ENCODE data around the gene CENPT.
"Not testable (repeated sequence)": the region's sequence is repeated elsewhere in the genome, so short reads cannot be mapped to it uniquely, and the experiment has no call there.

CENPT gene

DNA sequence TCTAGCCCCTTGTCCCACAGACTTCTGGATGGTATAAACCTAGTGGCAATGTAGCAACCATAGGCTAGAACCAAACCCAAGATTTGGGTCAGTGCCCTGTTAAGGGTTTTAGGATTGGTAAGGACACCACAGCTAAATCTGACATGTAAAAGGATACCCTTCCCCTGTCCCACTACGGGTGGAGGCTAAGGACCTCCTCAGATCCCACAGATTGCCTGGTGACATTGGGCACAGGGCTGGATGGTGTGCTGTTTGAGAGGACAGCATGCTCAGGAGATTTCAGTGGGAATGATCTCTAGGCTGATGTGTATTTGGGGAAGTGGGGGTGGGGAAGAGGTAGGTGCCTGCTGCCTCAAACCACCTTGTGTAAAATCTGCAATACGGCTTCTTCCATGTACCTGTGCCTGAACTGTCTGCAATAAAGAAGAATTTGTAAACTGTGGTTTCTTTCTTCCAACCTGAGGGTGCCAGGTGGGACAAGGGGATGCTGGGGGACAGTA, 24.7 kb upstream of the CENPT start:
- DNase-seq = peak in 1 of 3 donors; percentile 12
- H3K4me1 ChIP-seq (ENCODE audit: control extremely low read depth in 1 of 4, control insufficient read depth in 4 of 4, insufficient read depth in 4 of 4, low read length in 3 of 4) = peaks cover 7 to 33% (median 27%) of the 10 kb centered on the region in 4 experiments
- no peaks in the 10 kb centered on the region for H3K27me3 ChIP-seq (replicated peaks in 2 of 5; ENCODE audit: control insufficient read depth in 4 of 5, insufficient read depth in 5 of 5, low read length in 4 of 5)
- H3K36me3 ChIP-seq (ENCODE audit: control insufficient read depth in 4 of 4, insufficient read depth in 4 of 4, low read length in 3 of 4) = peaks cover 9 to 61% (median 35%) of the 10 kb centered on the region in 4 experiments
- WGBS (ENCODE audit: insufficient coverage) = 11% methylated on average over 1 of the region's 2 CpGs
- H3K4me3 ChIP-seq (ENCODE audit: control insufficient read depth in 1 of 7, extremely low read depth in 1 of 7, insufficient read depth in 4 of 7, low read depth in 2 of 7, low read length in 6 of 7) = peak overlapping the region in 6 of 7 experiments; percentile 83 to 98 (median 90)
- ChIA-PET CTCF (interaction anchor here (0.8 to 18.2 kb wide), 6 partner anchors 8 to 57 kb away, joined by 3 to 155 read pairs (median 4); partner anchors contain the start of genes CENPT and NUTF2), POLR2A (no interaction called here)
- peak overlapping the region; percentile 56 to 91 for H3K27ac ChIP-seq (ENCODE audit: insufficient read depth in 1 of 2, low read depth in 1 of 2, low read length in 2 of 2, poor library complexity in 1 of 2, severe bottlenecking in 2 of 2)
- no peaks in the 10 kb centered on the region for H3K9me3 ChIP-seq (ENCODE audit: control extremely low read depth in 1 of 5, control insufficient read depth in 4 of 5, insufficient read depth in 2 of 5, low read depth in 1 of 5, low read length in 4 of 5)

- no peak for DNase-seq
- Histone ChIP-seq H3K36me3 (ENCODE audit: control insufficient read depth in 4 of 4, insufficient read depth in 4 of 4, low read length in 3 of 4) (peaks cover 2 to 57% (median 30%) of the 10 kb centered on the region in 4 experiments), H3K27me3 (replicated peaks in 2 of 5; ENCODE audit: control insufficient read depth in 4 of 5, insufficient read depth in 5 of 5, low read length in 4 of 5) (no peaks in the 10 kb centered on the region), H3K4me1 (ENCODE audit: control extremely low read depth in 1 of 4, control insufficient read depth in 4 of 4, insufficient read depth in 4 of 4, low read length in 3 of 4) (peaks cover 7 to 33% (median 27%) of the 10 kb centered on the region in 4 experiments), H3K4me3 (ENCODE audit: control insufficient read depth in 1 of 7, extremely low read depth in 1 of 7, insufficient read depth in 4 of 7, low read depth in 2 of 7, low read length in 6 of 7) (no peak overlapping the region), H3K27ac (ENCODE audit: insufficient read depth in 1 of 2, low read depth in 1 of 2, low read length in 2 of 2, poor library complexity in 1 of 2, severe bottlenecking in 2 of 2) (no peak overlapping the region), H3K9me3 (ENCODE audit: control extremely low read depth in 1 of 5, control insufficient read depth in 4 of 5, insufficient read depth in 2 of 5, low read depth in 1 of 5, low read length in 4 of 5) (no peaks in the 10 kb centered on the region)
- WGBS (ENCODE audit: insufficient coverage) = 100% methylated on average over 3 of the region's 3 CpGs
- ChIA-PET POLR2A (no interaction called here), CTCF (interaction anchor here (0.8 to 18.2 kb wide), 9 partner anchors 9 to 66 kb away, joined by 3 to 155 read pairs (median 4); partner anchors contain the start of genes CENPT and NUTF2)
Observed at GRCh38 chr16:67871256-67871655, 23.8 kb upstream of the CENPT start.

DNA sequence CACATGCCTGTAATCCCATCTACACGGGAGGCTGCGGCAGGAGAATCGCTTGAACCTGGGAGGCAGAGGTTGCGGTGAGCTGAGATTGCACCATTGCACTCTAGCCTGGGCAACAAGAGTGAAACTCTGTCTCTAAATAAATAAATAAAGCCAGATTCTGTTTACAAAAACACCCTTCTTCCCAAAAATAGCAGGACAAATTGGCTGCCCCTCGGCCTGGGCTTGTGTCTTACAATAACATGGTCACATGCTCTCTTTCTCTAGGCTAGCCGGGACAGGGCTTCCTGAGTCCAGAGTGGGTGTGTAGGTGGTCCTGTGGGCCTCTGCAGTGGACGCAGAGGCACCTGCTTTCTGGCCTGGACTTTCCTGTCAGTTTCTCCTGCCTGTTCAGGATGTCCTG, 22.2 kb upstream of the CENPT start:
- peaks cover 2 to 58% (median 33%) of the 10 kb centered on the region in 4 experiments for H3K36me3 ChIP-seq (ENCODE audit: control insufficient read depth in 4 of 4, insufficient read depth in 4 of 4, low read length in 3 of 4)
- CTCF ChIA-PET = interaction anchor here (0.7 to 18.2 kb wide), 8 partner anchors 10 to 202 kb away, joined by 3 to 155 read pairs (median 4); partner anchors contain the start of genes CENPT and NUTF2
- DNase-seq = no peak
- H3K27ac ChIP-seq (ENCODE audit: insufficient read depth in 1 of 2, low read depth in 1 of 2, low read length in 2 of 2, poor library complexity in 1 of 2, severe bottlenecking in 2 of 2) = no peak overlapping the region
- peaks cover 7 to 32% (median 22%) of the 10 kb centered on the region in 4 experiments for H3K4me1 ChIP-seq (ENCODE audit: control extremely low read depth in 1 of 4, control insufficient read depth in 4 of 4, insufficient read depth in 4 of 4, low read length in 3 of 4)
- H3K9me3 ChIP-seq (ENCODE audit: control extremely low read depth in 1 of 5, control insufficient read depth in 4 of 5, insufficient read depth in 2 of 5, low read depth in 1 of 5, low read length in 4 of 5) = no peaks in the 10 kb centered on the region
- H3K4me3 ChIP-seq (ENCODE audit: control insufficient read depth in 1 of 7, extremely low read depth in 1 of 7, insufficient read depth in 4 of 7, low read depth in 2 of 7, low read length in 6 of 7) = no peak overlapping the region
- 95% methylated on average over 7 of the region's 7 CpGs for WGBS (ENCODE audit: insufficient coverage)
- POLR2A ChIA-PET = no interaction called here
- H3K27me3 ChIP-seq (replicated peaks in 2 of 5; ENCODE audit: control insufficient read depth in 4 of 5, insufficient read depth in 5 of 5, low read length in 4 of 5) = no peaks in the 10 kb centered on the region

DNA sequence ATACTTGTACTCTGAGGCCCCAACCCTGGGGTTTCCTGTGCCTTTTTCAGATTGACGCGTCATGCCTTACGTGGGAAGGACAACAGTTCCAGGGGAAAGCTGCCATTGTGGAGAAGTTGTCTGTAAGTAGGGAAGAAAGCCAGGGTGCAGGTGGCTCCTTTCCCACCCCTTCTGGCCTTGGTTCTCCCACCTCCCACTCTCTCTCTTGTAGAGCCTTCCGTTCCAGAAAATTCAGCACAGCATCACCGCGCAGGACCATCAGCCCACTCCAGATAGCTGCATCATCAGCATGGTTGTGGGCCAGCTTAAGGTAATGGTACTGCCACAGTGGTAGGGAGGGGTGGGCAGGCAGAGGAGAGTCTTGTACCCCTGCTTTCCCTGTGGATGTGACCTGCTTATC, 20.8 kb upstream of the CENPT start:
- H3K27ac ChIP-seq (ENCODE audit: insufficient read depth in 1 of 2, low read depth in 1 of 2, low read length in 2 of 2, poor library complexity in 1 of 2, severe bottlenecking in 2 of 2) = peak overlapping the region in 1 of 2 experiments; percentile 8
- H3K4me3 ChIP-seq (ENCODE audit: control insufficient read depth in 1 of 7, extremely low read depth in 1 of 7, insufficient read depth in 4 of 7, low read depth in 2 of 7, low read length in 6 of 7) = no peak overlapping the region
- CTCF ChIA-PET = interaction anchor here (0.9 to 18.2 kb wide), 8 partner anchors 11 to 347 kb away, joined by 3 to 155 read pairs (median 5); partner anchors contain the start of genes CENPT and NUTF2
- no peaks in the 10 kb centered on the region for H3K9me3 ChIP-seq (ENCODE audit: control extremely low read depth in 1 of 5, control insufficient read depth in 4 of 5, insufficient read depth in 2 of 5, low read depth in 1 of 5, low read length in 4 of 5)
- POLR2A ChIA-PET = no interaction called here
- peaks cover 0 to 19% (median 8%) of the 10 kb centered on the region in 4 experiments for H3K4me1 ChIP-seq (ENCODE audit: control extremely low read depth in 1 of 4, control insufficient read depth in 4 of 4, insufficient read depth in 4 of 4, low read length in 3 of 4)
- WGBS (ENCODE audit: insufficient coverage) = 98% methylated on average over 6 of the region's 6 CpGs
- no peaks in the 10 kb centered on the region for H3K27me3 ChIP-seq (replicated peaks in 2 of 5; ENCODE audit: control insufficient read depth in 4 of 5, insufficient read depth in 5 of 5, low read length in 4 of 5)
- no peak for DNase-seq
- peaks cover 2 to 62% (median 34%) of the 10 kb centered on the region in 4 experiments for H3K36me3 ChIP-seq (ENCODE audit: control insufficient read depth in 4 of 4, insufficient read depth in 4 of 4, low read length in 3 of 4)

DNA sequence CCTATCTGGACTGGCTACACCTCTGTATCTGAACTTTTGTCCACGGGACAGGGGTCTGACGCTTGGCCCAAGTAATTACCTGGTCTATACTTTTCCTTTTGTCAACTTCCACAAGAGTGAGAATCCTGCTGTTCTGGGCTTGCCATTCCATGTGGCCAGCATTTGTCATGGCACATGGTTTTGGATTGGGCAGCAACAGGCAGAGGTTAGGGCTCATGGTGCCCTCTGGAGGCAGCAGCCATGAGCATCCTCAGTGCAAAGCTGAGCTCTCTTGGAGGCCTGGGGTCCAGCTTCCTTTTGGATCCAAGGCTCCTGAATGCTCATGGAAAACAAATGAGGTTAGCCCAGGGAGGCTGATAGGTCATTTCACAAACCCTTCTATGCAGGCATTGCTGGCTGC, 17.8 kb upstream of the CENPT start:
- Histone ChIP-seq H3K4me3 (ENCODE audit: control insufficient read depth in 1 of 7, extremely low read depth in 1 of 7, insufficient read depth in 4 of 7, low read depth in 2 of 7, low read length in 6 of 7) (no peak overlapping the region), H3K4me1 (ENCODE audit: control extremely low read depth in 1 of 4, control insufficient read depth in 4 of 4, insufficient read depth in 4 of 4, low read length in 3 of 4) (no peaks in the 10 kb centered on the region), H3K36me3 (ENCODE audit: control insufficient read depth in 4 of 4, insufficient read depth in 4 of 4, low read length in 3 of 4) (peaks cover 10 to 74% (median 38%) of the 10 kb centered on the region in 4 experiments), H3K27me3 (replicated peaks in 2 of 5; ENCODE audit: control insufficient read depth in 4 of 5, insufficient read depth in 5 of 5, low read length in 4 of 5) (no peaks in the 10 kb centered on the region), H3K27ac (ENCODE audit: insufficient read depth in 1 of 2, low read depth in 1 of 2, low read length in 2 of 2, poor library complexity in 1 of 2, severe bottlenecking in 2 of 2) (no peak overlapping the region), H3K9me3 (ENCODE audit: control extremely low read depth in 1 of 5, control insufficient read depth in 4 of 5, insufficient read depth in 2 of 5, low read depth in 1 of 5, low read length in 4 of 5) (no peaks in the 10 kb centered on the region)
- ChIA-PET CTCF (interaction anchor here (0.6 to 18.2 kb wide), 17 partner anchors 12 to 344 kb away, joined by 3 to 155 read pairs (median 4); partner anchors contain the start of genes CENPT, NUTF2 and TSNAXIP1), POLR2A (interaction anchor here (0.6 kb wide), 1 partner anchor 193 kb away, joined by 3 read pairs; no protein-coding TSS in a partner anchor)
- DNase-seq = peak; percentile 47 to 73 (median 69)
- 100% methylated on average over 2 of the region's 2 CpGs for WGBS (ENCODE audit: insufficient coverage)

- Histone ChIP-seq H3K4me3 (ENCODE audit: control insufficient read depth in 1 of 7, extremely low read depth in 1 of 7, insufficient read depth in 4 of 7, low read depth in 2 of 7, low read length in 6 of 7) (no peak overlapping the region), H3K9me3 (ENCODE audit: control extremely low read depth in 1 of 5, control insufficient read depth in 4 of 5, insufficient read depth in 2 of 5, low read depth in 1 of 5, low read length in 4 of 5) (no peaks in the 10 kb centered on the region), H3K27ac (ENCODE audit: insufficient read depth in 1 of 2, low read depth in 1 of 2, low read length in 2 of 2, poor library complexity in 1 of 2, severe bottlenecking in 2 of 2) (no peak overlapping the region), H3K4me1 (ENCODE audit: control extremely low read depth in 1 of 4, control insufficient read depth in 4 of 4, insufficient read depth in 4 of 4, low read length in 3 of 4) (no peaks in the 10 kb centered on the region), H3K36me3 (ENCODE audit: control insufficient read depth in 4 of 4, insufficient read depth in 4 of 4, low read length in 3 of 4) (peaks cover 9 to 69% (median 34%) of the 10 kb centered on the region in 4 experiments), H3K27me3 (replicated peaks in 2 of 5; ENCODE audit: control insufficient read depth in 4 of 5, insufficient read depth in 5 of 5, low read length in 4 of 5) (no peaks in the 10 kb centered on the region)
- ChIA-PET POLR2A (no interaction called here), CTCF (interaction anchor here (1.0 to 18.2 kb wide), 11 partner anchors 13 to 195 kb away, joined by 3 to 155 read pairs (median 7); partner anchors contain the start of genes CENPT and NUTF2)
- WGBS (ENCODE audit: insufficient coverage) = 89% methylated on average over 2 of the region's 2 CpGs
- peak in 1 of 3 donors; percentile 18 for DNase-seq
Observed at GRCh38 chr16:67864594-67864993, 17.1 kb upstream of the CENPT start.

- peaks cover 9 to 69% (median 34%) of the 10 kb centered on the region in 4 experiments for H3K36me3 ChIP-seq (ENCODE audit: control insufficient read depth in 4 of 4, insufficient read depth in 4 of 4, low read length in 3 of 4)
- H3K27me3 ChIP-seq (replicated peaks in 2 of 5; ENCODE audit: control insufficient read depth in 4 of 5, insufficient read depth in 5 of 5, low read length in 4 of 5); H3K4me1 ChIP-seq (ENCODE audit: control extremely low read depth in 1 of 4, control insufficient read depth in 4 of 4, insufficient read depth in 4 of 4, low read length in 3 of 4); DNase-seq; H3K9me3 ChIP-seq (ENCODE audit: control extremely low read depth in 1 of 5, control insufficient read depth in 4 of 5, insufficient read depth in 2 of 5, low read depth in 1 of 5, low read length in 4 of 5); POLR2A ChIA-PET; H3K4me3 ChIP-seq (ENCODE audit: control insufficient read depth in 1 of 7, extremely low read depth in 1 of 7, insufficient read depth in 4 of 7, low read depth in 2 of 7, low read length in 6 of 7); H3K27ac ChIP-seq (ENCODE audit: insufficient read depth in 1 of 2, low read depth in 1 of 2, low read length in 2 of 2, poor library complexity in 1 of 2, severe bottlenecking in 2 of 2): not testable (repeated sequence)
- 100% methylated on average over 3 of the region's 6 CpGs for WGBS (ENCODE audit: insufficient coverage)
- CTCF ChIA-PET = interaction anchor here (0.9 to 18.2 kb wide), 11 partner anchors 16 to 343 kb away, joined by 3 to 155 read pairs (median 5); partner anchors contain the start of genes CENPT, NRN1L and NUTF2
Observed at GRCh38 chr16:67864044-67864443, 16.6 kb upstream of the CENPT start.
